Endothelial cell of umbilical vein (primary cell): Measurements from ENCODE around the gene CRTC1.

Experiments
- EZH2 ChIP-seq: IDR thresholded peaks from 2 replicates; pipeline ENCODE4 v1.6.1; 2012; ENCODE audit warnings: borderline replicate concordance, low read depth, mild to moderate bottlenecking, moderate library complexity, low read length, inconsistent platforms; ENCODE audit not compliant: severe bottlenecking
- GATA2 ChIP-seq: IDR thresholded peaks from 2 replicates; pipeline ENCODE4 v1.7.0; 2011; ENCODE audit warnings: low read depth, mild to moderate bottlenecking, moderate library complexity, mixed read lengths, low read length; ENCODE audit not compliant: insufficient read length, insufficient read depth
- JUN ChIP-seq: IDR thresholded peaks from 2 replicates; pipeline ENCODE4 v1.6.1; 2011; ENCODE audit warnings: borderline replicate concordance, low read depth; ENCODE audit not compliant: insufficient read length, insufficient read depth
- MYC ChIP-seq: IDR thresholded peaks from one replicate; pipeline ENCODE4 v1.6.1; 2011; ENCODE audit warnings: mild to moderate bottlenecking, low read depth, low read length
- POLR2A ChIP-seq: IDR thresholded peaks from 2 replicates; pipeline ENCODE4 v1.6.1; 2012; ENCODE audit warnings: low read depth, mild to moderate bottlenecking, control low read depth, low read length
- POLR2AphosphoS5 ChIP-seq: IDR thresholded peaks from 2 replicates; pipeline ENCODE4 v1.6.1; 2012; ENCODE audit warnings: low read depth, mild to moderate bottlenecking, control low read depth, low read length, moderate library complexity; ENCODE audit not compliant: insufficient read depth
- TF ChIP-seq, protein P1 (sequence below), 2 donors: IDR thresholded peaks; 1 replicate in 1 of 2; 2 replicates in 1 of 2; pipeline ENCODE4 v1.5.1; 2011; ENCODE audit warnings: low read length in 2 of 2, mild to moderate bottlenecking in 2 of 2, moderate library complexity in 2 of 2, control low read depth in 1 of 2, inconsistent platforms in 1 of 2, low read depth in 1 of 2; ENCODE audit not compliant: insufficient read depth in 1 of 2; ENCODE audit errors: extremely low read depth in 1 of 2
- TF ChIP-seq, protein P2 (sequence below): IDR thresholded peaks from 2 replicates; pipeline ENCODE4 v1.6.1; 2011; ENCODE audit not compliant: insufficient read depth, insufficient read length

DNA sequence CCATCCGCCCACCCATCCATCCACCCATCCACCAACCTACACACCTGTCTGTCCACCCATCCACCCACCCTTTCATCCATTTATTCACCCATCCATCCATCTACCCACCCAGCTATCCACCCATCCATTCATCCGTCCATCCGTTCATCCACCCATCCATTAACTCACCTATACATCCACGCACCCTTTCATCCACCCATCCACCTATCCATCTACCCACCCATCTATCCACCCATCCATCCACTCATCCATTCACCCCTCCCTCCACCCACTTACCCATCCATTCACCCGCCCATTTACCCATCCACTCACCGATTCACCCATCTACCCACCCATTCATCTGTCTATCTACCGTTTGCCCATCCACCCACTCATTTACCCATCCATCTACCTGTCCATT is 29.0 kb upstream of the CRTC1 start:
- TF ChIP-seq JUN (no peak), POLR2A (no peak), POLR2AphosphoS5 (no peak), MYC (no peak), EZH2 (no peak), GATA2 (no peak)
- TF ChIP-seq, protein P1, sequence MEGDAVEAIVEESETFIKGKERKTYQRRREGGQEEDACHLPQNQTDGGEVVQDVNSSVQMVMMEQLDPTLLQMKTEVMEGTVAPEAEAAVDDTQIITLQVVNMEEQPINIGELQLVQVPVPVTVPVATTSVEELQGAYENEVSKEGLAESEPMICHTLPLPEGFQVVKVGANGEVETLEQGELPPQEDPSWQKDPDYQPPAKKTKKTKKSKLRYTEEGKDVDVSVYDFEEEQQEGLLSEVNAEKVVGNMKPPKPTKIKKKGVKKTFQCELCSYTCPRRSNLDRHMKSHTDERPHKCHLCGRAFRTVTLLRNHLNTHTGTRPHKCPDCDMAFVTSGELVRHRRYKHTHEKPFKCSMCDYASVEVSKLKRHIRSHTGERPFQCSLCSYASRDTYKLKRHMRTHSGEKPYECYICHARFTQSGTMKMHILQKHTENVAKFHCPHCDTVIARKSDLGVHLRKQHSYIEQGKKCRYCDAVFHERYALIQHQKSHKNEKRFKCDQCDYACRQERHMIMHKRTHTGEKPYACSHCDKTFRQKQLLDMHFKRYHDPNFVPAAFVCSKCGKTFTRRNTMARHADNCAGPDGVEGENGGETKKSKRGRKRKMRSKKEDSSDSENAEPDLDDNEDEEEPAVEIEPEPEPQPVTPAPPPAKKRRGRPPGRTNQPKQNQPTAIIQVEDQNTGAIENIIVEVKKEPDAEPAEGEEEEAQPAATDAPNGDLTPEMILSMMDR (IDR thresholded peaks at IDR 0.05; ENCODE audit: extremely low read depth in 1 of 2, insufficient read depth in 1 of 2, low read depth in 1 of 2, low read length in 2 of 2) = no peak
- TF ChIP-seq, protein P2, sequence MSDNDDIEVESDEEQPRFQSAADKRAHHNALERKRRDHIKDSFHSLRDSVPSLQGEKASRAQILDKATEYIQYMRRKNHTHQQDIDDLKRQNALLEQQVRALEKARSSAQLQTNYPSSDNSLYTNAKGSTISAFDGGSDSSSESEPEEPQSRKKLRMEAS = no peak
